GM12891 (cell line): ENCODE measurements around the gene ANKS1A.
"Not testable (repeated sequence)": the region's sequence is repeated elsewhere in the genome, so short reads cannot be mapped to it uniquely, and the experiment has no call there.

Source experiments
- DNase-seq: peaks from one replicate; pipeline ENCODE4 v3.0.0; 2011; ENCODE audit warnings: low spot score; ENCODE audit not compliant: insufficient read length
- FAIRE-seq: peaks from 2 replicates; lab custom pipeline; 2011; peaks lifted over from hg19 to GRCh38; lab: Jason Lieb, UNC
- PAX5 ChIP-seq: IDR thresholded peaks from 2 replicates; pipeline ENCODE4 v1.6.1; 2011; ENCODE audit warnings: low read length, moderate library complexity, mild to moderate bottlenecking; ENCODE audit not compliant: insufficient read depth, severe bottlenecking
- POLR2A ChIP-seq: IDR thresholded peaks from 2 replicates; pipeline ENCODE4 v1.6.1; 2011; ENCODE audit warnings: low read depth, low read length, control low read depth
- POLR2AphosphoS5 ChIP-seq: IDR thresholded peaks from 2 replicates; pipeline ENCODE4 v1.6.1; 2011; ENCODE audit warnings: low read depth, low read length, control low read depth
- POU2F2 ChIP-seq: IDR thresholded peaks from 2 replicates; pipeline ENCODE4 v1.6.1; 2011; ENCODE audit warnings: low read depth, mild to moderate bottlenecking, control low read depth, low read length, moderate library complexity
- SPI1 ChIP-seq: IDR thresholded peaks from 2 replicates; pipeline ENCODE4 v1.6.1; 2011; ENCODE audit warnings: low read depth, low read length, control low read depth
- TAF1 ChIP-seq: IDR thresholded peaks from 2 replicates; pipeline ENCODE4 v1.6.1; 2011; ENCODE audit warnings: low read depth, low read length, control low read depth

Gene ANKS1A

GRCh38 chr6:34929241-34929978, 40.4 kb downstream of the ANKS1A start:
- FAIRE-seq: no peak
- no peak for DNase-seq
- no peak for TF ChIP-seq PAX5
- TF ChIP-seq POLR2AphosphoS5: no peak
- TF ChIP-seq SPI1: no peak
- TF ChIP-seq POU2F2: no peak
- no peak for TF ChIP-seq POLR2A
- TF ChIP-seq TAF1: no peak

GRCh38 chr6:34930221-34930620, 41.2 kb downstream of the ANKS1A start:
- FAIRE-seq (no peak), DNase-seq (no peak)
- no peak for TF ChIP-seq PAX5
- no peak for TF ChIP-seq SPI1
- TF ChIP-seq TAF1: no peak
- TF ChIP-seq POLR2AphosphoS5: no peak
- no peak for TF ChIP-seq POU2F2
- TF ChIP-seq POLR2A: no peak

- not testable (repeated sequence) for FAIRE-seq, DNase-seq
Measured at GRCh38 chr6:34932202-34932601, 43.1 kb downstream of the ANKS1A start.

GRCh38 chr6:34934516-34934915, 45.5 kb downstream of the ANKS1A start:
- no peak for FAIRE-seq
- TF ChIP-seq POLR2A (no peak), PAX5 (no peak), SPI1 (no peak), POLR2AphosphoS5 (no peak), TAF1 (no peak), POU2F2 (no peak)
- no peak for DNase-seq

GRCh38 chr6:34938268-34938667, 49.2 kb downstream of the ANKS1A start:
- DNase-seq (no peak), FAIRE-seq (no peak)
- TF ChIP-seq TAF1 (no peak), SPI1 (no peak), POU2F2 (no peak), POLR2AphosphoS5 (no peak), POLR2A (no peak), PAX5 (no peak)

GRCh38 chr6:34940030-34940434, 51.0 kb downstream of the ANKS1A start:
- FAIRE-seq (no peak), DNase-seq (no peak)
- no peak for TF ChIP-seq PAX5
- TF ChIP-seq POLR2A: no peak
- TF ChIP-seq TAF1: no peak
- TF ChIP-seq POLR2AphosphoS5: no peak
- no peak for TF ChIP-seq POU2F2
- no peak for TF ChIP-seq SPI1

- FAIRE-seq (no peak), DNase-seq (no peak)
- TF ChIP-seq TAF1 (no peak), PAX5 (no peak), POU2F2 (no peak), POLR2A (no peak), SPI1 (no peak), POLR2AphosphoS5 (no peak)
Measured at GRCh38 chr6:34941421-34941820, 52.4 kb downstream of the ANKS1A start.

- no peak for TF ChIP-seq PAX5
- TF ChIP-seq POLR2A: no peak
- TF ChIP-seq TAF1: no peak
- TF ChIP-seq POLR2AphosphoS5: no peak
- TF ChIP-seq POU2F2: no peak
- no peak for TF ChIP-seq SPI1
- no peak for DNase-seq
- FAIRE-seq: no peak
Measured at GRCh38 chr6:34945317-34945716, 56.3 kb downstream of the ANKS1A start.

GRCh38 chr6:34947561-34947960, 58.5 kb downstream of the ANKS1A start:
- TF ChIP-seq POLR2AphosphoS5 (no peak), SPI1 (no peak), TAF1 (no peak)

GRCh38 chr6:34949636-34950035, 60.6 kb downstream of the ANKS1A start:
- DNase-seq: no peak
- FAIRE-seq: no peak
- no peak for TF ChIP-seq POLR2AphosphoS5
- TF ChIP-seq SPI1: no peak
- no peak for TF ChIP-seq PAX5

More at GRCh38 chr6:34947561-34947960, 58.5 kb downstream of the ANKS1A start:
- DNase-seq: no peak
- FAIRE-seq: no peak
